ENCODE data around the gene ZCCHC8.
"Not testable (repeated sequence)": the region's sequence is repeated elsewhere in the genome, so short reads cannot be mapped to it uniquely, and the experiment has no call there.

Gene ZCCHC8

DNA sequence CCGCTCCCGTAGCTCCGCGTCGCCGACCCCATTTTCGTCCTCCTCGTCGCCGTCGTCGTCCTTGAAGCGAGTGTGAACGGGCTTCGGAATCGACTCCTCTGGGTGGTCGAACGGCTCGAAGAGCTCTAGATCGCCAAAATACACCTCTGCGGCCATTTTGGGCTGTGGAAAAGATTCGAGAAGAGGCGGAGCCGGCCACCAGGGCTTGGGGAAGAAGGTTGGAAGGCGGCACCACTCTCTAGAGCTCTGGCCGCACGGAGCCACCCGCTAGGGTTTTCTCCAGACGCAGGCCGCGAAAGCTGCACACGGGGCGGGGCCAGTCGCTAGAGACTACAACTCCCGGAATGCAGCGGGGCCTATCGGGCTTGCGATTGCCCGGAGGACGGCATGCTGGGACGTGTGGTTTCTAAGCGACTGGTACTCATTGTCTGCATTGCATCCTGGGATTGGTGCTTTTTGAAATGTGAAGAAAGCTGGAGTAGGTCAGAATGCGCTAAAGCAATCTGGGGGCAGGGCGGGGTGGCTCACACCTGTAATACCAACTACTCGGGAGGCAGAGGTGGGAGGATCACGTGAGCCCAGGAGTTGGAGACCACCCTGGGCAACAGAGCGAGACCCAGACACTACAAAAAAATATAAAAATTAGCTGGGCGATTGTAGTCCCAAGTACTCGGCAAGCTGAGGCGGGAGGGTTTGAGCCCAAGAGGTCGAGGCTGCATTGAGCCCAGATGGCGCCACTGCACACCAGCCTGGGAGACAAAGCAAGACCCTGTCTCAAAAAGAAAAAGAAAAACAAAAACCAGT is at the start of gene ZCCHC8:
ZCCHC8 (minus strand) TSS at position 248 of the 804 bp plus-strand sequence; CDS start at position 156, 92 bp downstream.
- peak; percentile 99 for DNase-seq

DNA sequence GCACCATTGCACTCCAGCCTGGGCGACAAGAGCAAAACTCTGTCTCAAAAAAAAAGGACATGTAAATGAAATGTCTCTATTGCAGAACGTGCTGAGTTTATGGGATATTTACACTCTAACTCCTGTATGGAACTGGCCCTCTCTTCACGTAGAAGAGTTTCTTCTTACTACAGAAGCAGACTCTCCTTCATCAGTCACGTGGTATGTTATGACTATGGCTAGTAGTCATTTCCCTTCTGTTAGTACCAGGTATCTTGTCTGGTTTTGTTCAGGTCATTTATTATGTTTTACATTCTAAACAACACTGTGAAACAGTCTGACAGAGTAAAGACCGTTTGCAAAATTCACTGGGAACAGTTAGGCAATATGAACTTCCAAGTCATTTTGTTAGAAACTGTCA is 46.6 kb upstream of the ZCCHC8 start:
- DNase-seq: no peak

DNA sequence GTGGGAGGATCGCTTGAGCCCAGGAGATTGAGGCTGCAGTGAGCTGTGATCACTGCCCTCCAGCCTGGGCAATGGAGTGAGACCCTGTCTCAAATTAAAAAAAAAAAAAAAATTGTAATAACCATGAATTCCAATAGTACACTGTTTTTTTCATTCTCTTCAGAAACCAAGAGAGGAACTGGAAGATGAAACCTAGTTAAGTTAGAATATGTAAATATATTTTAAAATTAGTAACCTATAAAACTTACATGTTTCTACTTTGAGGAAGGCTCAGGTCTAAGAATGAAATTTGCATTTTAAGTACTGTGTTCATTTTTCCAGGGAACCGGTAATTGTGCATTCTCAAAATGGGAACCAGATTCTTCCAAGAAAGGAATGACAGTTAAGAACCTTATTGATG is 45.1 kb upstream of the ZCCHC8 start:
- no peak for DNase-seq

DNA sequence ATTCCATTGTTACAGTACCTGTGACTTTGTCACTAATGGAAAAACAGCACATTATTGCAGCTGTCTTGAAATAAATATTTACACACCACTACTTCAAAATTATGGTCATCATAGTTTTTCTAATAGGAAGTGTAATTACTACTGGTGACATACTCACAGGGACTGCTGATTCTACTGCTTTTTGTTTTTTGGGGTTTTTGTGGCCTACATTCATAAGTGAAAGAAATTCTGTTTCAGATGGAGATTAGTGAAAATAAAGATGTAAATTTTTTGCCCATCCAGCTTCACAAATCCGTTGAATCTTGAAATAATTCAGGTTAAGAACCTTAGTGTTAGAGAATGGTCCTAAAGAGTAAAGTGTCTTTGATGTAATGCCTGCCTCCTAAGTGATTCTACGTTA is 43.8 kb upstream of the ZCCHC8 start:
- DNase-seq: no peak

DNA sequence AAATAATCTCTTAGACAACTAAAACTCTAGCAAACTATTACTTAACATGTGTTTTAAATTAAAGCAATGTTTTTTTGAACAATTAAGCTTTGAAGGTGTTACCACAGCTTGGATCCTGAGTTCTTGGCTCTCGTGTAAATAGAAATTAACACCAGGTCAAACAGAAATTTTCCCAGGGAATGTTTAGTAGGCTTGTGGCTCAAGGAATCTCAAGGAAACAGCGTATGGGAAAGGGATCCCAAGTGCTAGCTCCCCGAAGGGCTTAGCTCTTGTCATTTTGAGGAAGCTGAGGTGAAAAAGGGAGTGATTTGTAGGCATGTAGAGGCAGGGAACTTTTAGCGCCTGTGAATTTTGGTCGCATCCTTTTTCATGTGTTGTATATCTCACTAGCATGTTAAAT is 37.8 kb upstream of the ZCCHC8 start:
- no peak for DNase-seq

DNA sequence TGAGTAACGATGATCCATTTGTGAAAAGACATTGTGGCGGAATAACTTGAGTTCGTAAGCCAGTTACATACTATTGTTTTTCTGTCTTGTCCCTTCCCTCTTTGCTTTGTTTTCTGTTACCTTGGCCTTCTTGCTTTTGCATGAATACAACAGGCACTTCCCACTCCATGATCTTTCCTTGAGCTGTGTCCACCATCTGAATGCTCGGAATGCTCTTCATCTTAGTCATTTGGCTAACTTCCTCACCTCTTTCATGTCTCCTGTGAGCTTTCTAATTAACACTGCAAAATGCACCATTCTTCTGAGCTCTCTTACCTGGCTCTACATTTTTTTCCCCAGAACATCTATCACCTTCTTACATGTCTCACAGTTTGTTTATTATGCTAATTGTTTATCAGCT is 36.3 kb upstream of the ZCCHC8 start:
- DNase-seq: no peak

DNA sequence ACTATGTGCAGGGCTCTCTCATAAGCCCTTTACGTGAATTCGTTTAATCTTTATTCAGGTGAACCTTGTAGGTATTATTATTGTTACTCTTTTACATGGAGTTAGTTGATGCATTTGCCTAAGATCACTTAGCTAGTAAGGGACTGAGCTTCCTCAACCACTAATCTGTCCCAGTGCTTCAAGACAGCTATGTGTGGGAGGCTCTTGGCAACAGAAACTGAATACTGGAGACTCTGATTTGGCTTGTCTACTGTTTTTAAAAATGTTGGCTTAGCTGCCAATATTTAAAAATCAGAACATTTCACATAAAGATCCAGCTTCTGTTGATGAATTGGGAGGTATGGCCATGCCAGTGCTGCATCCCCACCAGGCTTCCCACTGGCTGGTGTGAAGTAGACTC is 33.1 kb upstream of the ZCCHC8 start:
- DNase-seq: no peak

DNA sequence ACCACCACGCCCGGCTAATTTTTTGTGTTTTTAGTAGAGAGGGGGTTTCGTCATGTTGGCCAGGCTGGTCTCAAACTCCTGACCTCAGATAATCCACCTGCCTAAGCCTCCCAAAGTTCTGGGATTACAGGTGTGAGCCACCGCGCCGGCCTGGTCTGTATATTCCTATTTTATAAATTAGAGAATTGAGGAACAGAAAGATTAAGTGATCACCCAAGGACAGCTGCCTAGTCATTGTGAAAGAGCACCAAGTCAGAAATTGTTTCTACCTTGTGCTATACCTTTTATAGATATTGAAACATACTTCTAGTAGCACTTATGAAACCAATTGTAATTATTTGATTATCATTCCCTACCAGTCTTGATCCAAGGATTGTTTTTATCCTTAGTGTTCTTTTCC is 28.3 kb upstream of the ZCCHC8 start:
- DNase-seq: no peak

DNA sequence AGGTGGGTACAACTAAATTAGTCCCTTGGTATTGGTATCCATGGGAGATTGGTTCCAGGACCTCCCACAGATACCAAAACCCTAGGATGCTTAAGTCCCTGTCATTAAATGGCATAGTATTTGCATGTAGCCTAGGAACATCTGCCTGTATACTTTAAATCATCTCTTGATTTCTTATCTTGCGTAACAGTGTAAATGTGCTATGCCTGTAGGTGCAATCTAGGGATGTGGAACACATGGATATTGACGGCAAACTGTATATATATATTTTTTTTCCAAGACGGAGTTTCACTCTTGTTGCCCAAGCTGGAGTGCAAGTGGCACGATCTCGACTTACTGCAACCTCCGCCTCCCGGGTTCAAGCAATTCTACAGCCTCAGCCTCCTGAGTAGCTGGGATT is 27.9 kb upstream of the ZCCHC8 start:
- no peak for DNase-seq

DNA sequence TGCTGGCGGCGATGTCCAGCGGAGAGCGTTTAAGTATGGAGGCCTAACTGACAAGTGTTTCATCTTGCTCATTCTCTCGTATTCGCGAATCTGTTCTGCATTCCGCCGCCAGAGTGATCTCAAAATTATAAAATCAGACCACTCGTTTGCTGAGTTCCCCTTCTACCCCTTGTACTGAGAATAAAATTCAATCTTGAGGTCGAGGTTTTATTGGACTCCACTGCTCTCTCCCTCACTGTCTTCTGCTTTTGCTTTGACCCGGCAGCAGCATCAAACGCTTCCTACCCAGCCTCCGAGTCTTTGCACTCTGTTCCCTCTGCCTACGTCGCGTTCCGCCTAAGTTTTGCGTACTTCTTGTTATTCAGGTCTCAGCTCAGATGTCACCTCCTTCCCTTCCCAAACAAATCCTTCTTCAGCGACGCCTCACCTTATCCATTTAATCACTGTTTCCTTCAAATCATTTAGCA is 26.8 kb upstream of the ZCCHC8 start:
- peak; percentile 73 for DNase-seq

DNA sequence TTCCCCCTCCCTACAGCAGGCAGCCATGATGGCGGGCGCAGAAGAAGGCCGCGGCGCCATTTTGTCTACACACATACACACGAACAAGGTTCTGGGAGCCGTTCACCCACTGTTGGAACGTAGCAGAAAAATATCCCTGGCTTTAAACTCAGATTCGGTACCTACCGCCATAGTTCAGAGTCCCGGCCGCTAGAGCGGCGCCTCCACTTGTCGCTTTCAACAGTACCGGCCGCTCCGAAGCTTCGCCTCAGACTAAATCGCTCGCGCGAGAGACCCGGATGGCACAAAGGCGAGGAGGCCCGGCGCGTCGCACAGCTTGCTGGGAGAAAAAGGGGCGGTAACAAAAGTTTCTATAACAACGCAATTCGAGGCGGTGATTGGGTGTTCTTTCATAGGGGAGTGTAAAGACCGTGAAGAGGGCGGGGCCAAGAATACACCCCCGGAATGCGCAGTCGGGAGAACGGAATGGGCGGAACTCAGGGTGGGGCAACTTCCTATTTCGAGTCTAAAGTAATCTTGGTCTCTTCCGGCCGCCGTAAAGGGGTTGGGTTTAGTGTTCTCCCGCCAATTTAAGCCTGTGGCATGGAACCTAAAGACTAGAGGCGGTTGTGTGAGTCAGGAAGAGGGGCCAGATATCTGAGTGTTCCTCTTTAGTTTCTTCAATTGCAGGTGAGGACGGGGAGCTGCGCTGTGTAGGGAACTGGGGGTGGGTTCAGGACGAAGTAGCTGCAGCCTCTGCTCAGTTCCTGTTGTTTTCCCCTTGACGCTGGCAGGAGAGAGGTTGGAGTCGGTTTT is 26.1 kb upstream of the ZCCHC8 start, which contains the start of the genes KNTC1 and RSRC2:
KNTC1 (plus strand) TSS at position 567 of the 795 bp plus-strand sequence. CDS start 2,815 bp downstream, outside the sequence.
RSRC2 (minus strand) TSS at position 254 of the 795 bp plus-strand sequence; CDS start at position 171, 83 bp downstream.
- DNase-seq: peak; percentile 99

DNA sequence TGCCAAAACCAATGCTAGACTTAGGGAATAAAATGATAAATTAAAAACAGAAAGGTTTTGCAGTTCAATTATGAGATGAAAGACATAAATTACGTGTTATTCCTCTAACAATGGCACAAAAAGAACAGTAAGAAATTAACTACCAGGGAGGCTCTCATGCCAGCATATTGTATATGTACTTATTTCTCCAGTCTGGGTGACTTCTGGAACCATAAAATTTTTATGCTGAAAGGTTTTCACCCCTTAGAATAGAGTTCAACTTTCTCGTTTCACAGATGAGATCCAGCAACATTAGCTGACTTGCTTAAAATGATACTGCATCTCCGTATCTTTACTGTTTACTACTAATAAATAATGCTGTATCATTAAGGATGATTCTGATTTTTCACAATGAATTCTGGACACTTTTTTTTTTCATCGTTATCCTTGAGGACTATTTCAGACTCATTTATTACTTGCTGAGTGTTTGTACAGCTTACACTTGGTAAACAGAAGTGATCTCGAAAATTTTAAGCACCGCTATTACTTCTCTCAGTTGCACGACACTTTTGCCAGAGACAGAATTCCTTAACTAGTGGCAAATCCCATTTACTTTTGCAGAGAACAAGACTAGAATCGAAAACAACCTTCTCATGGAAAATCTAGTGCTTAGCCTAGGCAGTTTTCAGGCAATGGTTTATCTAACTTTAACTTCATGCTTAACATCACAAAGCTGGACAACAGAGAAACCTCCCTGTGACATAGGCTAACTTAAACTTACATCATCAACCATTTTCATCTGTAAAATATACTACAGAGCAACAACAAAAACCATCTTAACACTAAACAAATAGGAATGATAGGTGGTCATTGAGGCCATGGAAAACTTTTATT is 23.4 kb upstream of the ZCCHC8 start:
- DNase-seq: no peak

DNA sequence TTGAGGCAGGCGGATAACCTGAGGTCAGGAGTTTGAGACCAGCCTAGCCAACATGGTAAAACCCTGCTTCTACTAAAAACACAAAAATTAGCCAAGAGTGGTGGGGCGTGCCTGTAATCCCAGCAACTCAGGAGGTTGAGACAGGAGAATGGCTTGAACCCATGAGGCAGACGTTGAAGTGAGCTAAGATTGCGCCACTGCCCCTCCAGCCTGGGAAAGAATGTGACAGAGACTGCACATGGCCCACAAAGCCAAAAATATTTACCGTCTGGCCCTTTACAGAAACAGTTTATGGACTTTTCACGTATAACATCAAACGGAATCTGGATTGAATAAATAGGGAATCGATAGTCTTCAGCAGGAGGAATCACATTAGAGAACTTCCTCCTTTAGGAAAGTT is 22.5 kb upstream of the ZCCHC8 start:
- no peak for DNase-seq

DNA sequence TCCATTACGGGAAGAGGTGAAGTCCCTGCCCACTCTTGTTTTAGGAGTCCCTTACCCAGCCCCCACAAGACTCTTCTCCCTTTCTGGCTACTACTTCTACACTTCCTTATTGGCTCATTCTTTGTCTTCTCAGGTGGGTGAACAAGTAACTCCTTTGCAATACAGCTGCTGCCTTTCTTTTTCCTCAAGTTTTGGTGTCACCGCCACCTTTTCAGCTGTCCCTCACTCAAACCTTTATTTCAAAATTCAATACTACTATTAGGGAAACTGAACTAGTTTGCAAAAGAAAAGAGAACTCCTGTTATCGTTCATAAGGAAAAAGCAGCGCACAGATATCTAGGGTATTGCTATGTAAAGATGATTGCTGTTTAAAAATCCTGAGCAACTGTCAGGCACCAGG is 19.9 kb upstream of the ZCCHC8 start:
- no peak for DNase-seq

DNA sequence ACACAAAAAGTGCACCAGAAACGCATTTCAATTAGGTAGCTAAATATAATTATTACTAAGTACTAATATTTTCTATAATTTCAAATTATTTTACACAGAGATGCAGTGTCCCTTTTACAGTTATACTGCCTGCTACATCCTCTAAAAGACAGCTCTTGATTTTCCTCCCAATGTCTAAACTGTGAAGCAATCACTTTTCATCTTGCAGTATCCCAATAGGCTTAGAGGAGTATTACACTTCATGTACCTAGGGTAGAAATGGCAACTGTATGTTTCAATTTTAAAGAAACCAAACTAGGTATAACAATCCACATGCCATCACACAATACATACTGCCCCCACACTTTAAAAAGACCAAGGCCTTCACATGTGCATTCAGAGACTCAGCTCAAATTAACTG is 18.7 kb upstream of the ZCCHC8 start:
- DNase-seq: no peak

DNA sequence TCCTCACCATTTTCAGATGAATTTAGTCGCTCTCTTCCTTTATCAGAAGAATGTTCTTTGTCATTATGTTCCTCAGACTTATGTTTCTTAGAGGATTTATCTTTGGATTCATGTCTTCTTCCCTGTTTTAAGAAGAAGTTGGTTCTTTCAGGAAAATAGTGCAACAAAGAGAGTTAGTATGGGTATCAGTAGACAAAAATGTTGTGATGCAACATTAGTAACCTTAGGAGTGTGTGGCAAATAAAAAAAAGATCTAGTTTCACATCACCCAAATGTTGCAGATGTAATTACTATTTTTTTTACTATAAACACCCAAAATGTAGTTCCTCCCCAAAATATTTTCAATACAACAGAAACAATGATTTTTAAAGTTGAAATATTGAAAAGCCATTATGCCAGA is 18.2 kb upstream of the ZCCHC8 start:
- no peak for DNase-seq

DNA sequence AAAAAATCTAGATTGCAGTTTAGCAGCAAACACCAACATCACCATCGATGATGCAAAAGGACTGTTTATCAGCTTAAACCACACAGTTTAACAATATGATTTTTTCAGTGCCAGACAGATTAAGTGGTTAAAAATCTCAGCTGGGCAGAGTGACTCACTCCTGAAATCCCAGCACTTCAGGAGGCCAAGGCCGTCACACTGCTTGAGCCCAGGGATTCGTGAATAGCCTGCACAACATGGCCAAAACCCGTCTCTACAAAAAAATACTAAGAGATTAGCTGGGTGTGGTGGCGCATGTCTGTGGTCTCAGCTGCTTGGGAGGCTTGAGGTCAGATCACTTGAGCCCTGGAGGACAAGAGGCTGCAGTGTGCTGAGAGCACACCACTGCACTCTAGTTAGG is 17.1 kb upstream of the ZCCHC8 start:
- DNase-seq: no peak

DNA sequence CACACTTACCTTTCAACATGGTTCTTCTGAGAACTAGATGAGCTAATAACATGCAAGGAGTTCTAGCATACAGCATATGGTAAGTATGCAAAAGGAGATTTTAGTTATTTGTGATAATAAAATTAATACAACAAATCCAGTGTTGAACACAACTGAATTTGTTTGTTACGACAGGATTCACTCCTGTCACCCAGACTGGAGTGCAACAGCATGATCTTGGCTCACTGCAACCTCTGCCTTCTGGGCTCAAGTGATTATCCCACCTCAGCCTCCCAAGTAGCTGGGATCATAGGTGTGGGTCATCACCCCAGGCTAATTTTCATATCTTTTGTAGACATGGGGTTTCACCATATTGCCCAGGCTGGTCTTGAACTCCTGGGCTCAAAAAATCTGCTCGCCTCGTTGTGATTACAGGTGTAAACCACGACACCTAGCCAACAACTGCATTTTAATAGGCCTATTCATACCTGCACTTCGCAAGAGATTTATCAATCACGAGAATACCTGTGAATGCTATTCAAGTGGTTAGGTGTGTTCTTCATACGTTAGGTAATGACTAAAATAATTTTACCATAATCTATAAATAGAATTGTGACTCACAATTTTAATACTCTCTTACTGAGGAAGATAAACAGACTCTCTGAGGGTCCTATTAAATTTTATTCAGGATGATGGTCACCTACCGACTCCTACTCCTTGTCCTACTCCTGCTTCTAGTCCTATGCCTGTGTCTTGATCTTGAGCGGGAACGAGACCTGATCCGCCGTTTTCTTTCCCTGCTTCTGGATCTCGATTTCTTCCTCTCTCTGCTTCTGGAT is 16.0 kb upstream of the ZCCHC8 start:
- no peak for DNase-seq

DNA sequence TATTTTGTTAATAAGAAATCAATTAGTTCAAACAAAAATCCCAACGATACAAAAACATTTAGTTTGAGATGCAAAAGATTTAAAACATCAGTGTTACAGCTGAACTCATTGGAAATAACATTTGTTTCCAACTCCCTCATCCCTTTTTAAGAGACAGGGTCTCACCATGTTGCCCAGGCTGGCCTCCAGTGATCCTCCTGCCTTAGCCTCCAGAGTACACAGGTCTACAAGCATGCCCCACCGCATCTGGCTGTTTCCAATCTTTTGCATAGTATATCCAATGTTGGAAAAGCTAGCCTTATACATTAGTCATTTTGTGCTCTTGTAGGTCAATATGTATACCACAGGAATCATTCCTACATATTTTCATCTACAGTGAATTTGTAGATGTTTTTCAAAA is 14.5 kb upstream of the ZCCHC8 start:
- DNase-seq: no peak

DNA sequence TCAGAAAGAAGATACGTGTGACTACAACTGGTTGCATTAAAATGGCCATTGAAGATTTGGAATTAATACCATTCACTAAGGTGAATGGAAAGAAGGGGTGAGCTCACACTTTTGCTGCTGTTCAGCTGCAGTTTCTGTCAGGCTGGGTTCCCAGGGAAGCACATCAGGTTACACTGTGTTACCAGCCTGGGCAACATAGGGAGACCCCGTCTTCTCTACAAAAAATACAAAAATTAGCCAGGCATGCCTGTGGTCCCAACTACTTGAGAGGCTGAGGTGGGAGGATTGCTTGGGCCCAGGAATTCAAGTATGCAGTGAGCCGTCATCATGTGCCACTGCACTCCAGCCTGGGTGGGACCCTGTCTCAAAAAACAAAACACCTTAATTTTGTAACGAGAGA is 12.9 kb upstream of the ZCCHC8 start:
- no peak for DNase-seq

DNA sequence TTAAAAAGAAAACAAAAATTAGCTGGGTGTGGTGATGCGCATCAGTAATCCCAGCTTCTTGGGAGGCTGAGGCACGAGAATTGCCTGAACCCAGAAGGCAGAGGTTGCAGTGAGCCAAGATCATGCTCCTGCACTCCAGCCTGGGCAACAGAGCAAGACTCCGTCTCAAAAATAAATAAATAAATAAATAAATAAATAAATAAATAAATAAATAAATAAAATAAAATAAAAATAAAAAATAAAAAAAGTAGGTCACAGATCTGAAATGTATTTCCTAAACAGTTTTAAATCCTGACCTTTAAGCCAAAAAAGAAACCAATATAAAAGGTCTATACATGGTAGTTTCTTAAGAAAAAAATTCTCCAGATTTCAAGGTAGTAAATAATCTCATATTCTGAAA is 12.3 kb upstream of the ZCCHC8 start:
- DNase-seq: not testable (repeated sequence)

DNA sequence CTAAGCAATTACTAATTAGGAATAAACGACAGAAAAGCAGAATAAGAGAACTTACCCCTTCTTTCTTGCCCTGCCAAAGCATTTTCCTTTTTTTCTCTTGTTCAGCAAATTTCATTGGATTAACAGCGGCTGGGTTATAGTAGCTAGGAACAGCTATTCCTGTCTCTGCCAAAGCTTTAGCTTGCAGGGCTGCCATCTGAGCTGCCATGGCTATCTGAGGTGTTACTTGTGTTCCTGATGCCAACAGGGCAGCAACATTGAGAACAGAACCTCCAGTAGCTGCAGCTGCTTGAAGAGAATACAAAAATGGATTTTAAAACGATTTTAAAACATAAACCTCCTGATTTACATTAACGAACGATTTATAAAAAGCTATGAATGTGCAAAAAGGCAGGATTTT is 7.4 kb upstream of the ZCCHC8 start:
- DNase-seq: no peak

Data from activated effector memory CD4-positive, alpha-beta T cell treated with anti-CD3 and anti-CD28 coated beads, Interleukin-2, amount 50 U/mL, for 16 hours (primary cell).